Keratinocyte (primary cell): ENCODE data around the gene EIF2S3B.

ENCODE experiments used
- CTCF ChIP-seq, 3 experiments: IDR thresholded peaks in 1 of 3; conservative IDR thresholded peaks in 1 of 3; optimal IDR thresholded peaks in 1 of 3; 2 replicates in 2 of 3; 3 replicates in 1 of 3; pipeline versions ENCODE3 to v1.5.1; 2011; ENCODE audit warnings: low read length in 3 of 3, mild to moderate bottlenecking in 3 of 3, moderate library complexity in 2 of 3, control low read depth in 1 of 3, inconsistent platforms in 1 of 3; ENCODE audit not compliant: insufficient read depth in 2 of 3; ENCODE audit errors: extremely low read depth in 1 of 3
- EZH2 ChIP-seq: IDR thresholded peaks from one replicate; pipeline ENCODE4 v1.6.1; 2012; ENCODE audit warnings: inconsistent platforms, mild to moderate bottlenecking, low read length, moderate library complexity

- TF ChIP-seq CTCF (optimal IDR thresholded peaks at IDR 0.05 in 1 of 3, IDR thresholded peaks at IDR 0.05 in 1 of 3, conservative IDR thresholded peaks at IDR 0.05 in 1 of 3; ENCODE audit: extremely low read depth in 1 of 3, insufficient read depth in 2 of 3, low read length in 3 of 3) = no peak
- TF ChIP-seq EZH2 = no peak
Measured at GRCh38 chr12:10553148-10553547, 47.5 kb downstream of the EIF2S3B start.
